Lower lobe of right lung (tissue), 2 donors: ENCODE data around the gene MRGPRG. TPM values are rescaled to one million over a fixed set of nuclear protein-coding genes. Genes with fewer than 3 reads are reported as not detected.

ENCODE experiments used
- ATAC-seq, 2 donors: fragments of 200-7000 bp; cut with Tn5 transposase; one replicate each; pipeline ENCODE4 v1.9.1; 2020 to 2022; ENCODE audit warnings: mild to moderate bottlenecking in 2 of 2, moderate library complexity in 2 of 2
- DNase-seq: peaks from one replicate; pipeline ENCODE4 v3.0.0-alpha.2; 2020
- H3K27ac ChIP-seq: fragments of 200-600 bp; one replicate; pipeline ENCODE4 v1.8.0; 2022
- H3K27me3 ChIP-seq: fragments of 200-600 bp; one replicate; pipeline ENCODE4 v1.8.0; 2022; ENCODE audit warnings: low read depth
- H3K36me3 ChIP-seq: fragments of 200-600 bp; one replicate; pipeline ENCODE4 v1.8.0; 2022; ENCODE audit warnings: mild to moderate bottlenecking
- H3K4me1 ChIP-seq: fragments of 200-600 bp; one replicate; pipeline ENCODE4 v1.8.0; 2022
- H3K4me3 ChIP-seq: fragments of 200-600 bp; one replicate; pipeline ENCODE4 v1.8.0; 2022; ENCODE audit warnings: mild to moderate bottlenecking
- H3K9me3 ChIP-seq: fragments of 200-600 bp; one replicate; pipeline ENCODE4 v1.8.0; 2022
- CTCF ChIP-seq: fragments of 200-600 bp; IDR thresholded peaks from one replicate; pipeline ENCODE4 v1.8.0; 2022; ENCODE audit warnings: antibody characterized with exemption, mild to moderate bottlenecking
- intact Hi-C: fragments of 100-400 bp; cut with DNase I; formaldehyde crosslinking; loops from one replicate; pipeline ENCODE4 v1.11.0; 2022
- total RNA-seq: library from RNA; stranded (reverse); fragmentation: NEBNext Ultra II Directional; extraction: Animal tissue kit (Norgen Biotek cat#: 25700); gene quantifications from one replicate; pipeline ENCODE4 v1.2.1, GENCODE V29; 2021
- donor health status: DM: no; HTN: yes; CAD: no; lungs with severe emphysema.

The MRGPRG gene
- total RNA-seq, 1 donor from 2014 or later: not detected

GRCh38 chr11:3226846-3227567, 8.4 kb upstream of the MRGPRG start:
- no peaks in the 10 kb centered on the region for H3K36me3 ChIP-seq
- TF ChIP-seq CTCF: no peak
- H3K4me1 ChIP-seq: no peaks in the 10 kb centered on the region
- DNase-seq (no peak), ATAC-seq (no peak)
- H3K27ac ChIP-seq: no peak overlapping the region
- no peak overlapping the region for H3K4me3 ChIP-seq
- H3K27me3 ChIP-seq: peaks cover 39% of the 10 kb centered on the region
- intact Hi-C loops: no loop called here
- H3K9me3 ChIP-seq: no peaks in the 10 kb centered on the region

DNA sequence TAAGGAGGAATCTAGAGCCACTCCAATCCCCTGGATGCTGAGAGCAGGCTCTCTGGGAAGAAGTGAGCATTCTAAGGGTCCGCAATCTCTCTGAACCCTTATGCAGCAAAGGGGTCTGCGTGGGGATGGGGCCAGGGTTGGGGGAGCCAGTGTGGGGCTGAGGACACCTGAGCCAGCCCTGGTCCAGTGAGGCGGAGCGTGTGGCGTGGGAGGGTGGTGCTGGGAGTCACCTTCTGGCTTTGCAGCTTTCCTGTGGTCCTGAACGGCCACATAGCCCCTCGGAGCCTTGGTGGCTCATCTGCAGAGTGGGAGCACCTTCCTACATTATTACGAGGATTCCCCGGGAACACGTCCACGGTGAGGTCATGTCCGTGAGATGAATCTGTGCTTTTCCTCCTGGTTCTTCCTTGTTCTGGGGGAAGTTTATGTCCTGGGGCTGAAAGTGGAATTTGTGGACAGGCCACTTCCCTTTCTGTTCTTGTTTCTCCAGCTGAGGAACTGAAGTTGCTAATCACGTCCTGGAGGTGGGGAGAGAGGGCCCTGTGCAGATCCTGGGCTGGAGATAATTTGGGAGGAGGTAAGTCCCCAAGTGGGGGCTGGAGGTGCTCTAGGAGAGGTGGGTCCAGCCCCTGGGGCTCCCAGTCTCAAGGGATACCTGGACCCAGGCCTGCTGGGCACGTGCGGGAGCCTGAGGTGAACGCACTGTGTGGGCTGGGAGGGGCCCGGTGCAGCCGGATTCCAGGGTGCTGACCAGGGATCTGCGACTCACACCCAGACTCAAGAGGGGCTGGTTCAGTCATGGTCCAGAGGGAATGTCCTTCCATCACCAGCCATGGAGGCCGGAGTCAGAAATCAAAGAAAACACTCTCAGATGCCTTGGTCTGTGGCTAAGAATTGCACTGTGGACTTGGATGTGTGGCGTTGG, 7.5 kb upstream of the MRGPRG start:
- ATAC-seq: no peak
- H3K27ac ChIP-seq: no peak overlapping the region
- no peak for TF ChIP-seq CTCF
- peaks cover 3% of the 10 kb centered on the region for H3K4me1 ChIP-seq
- no peak for DNase-seq
- no peaks in the 10 kb centered on the region for H3K9me3 ChIP-seq
- peaks cover 46% of the 10 kb centered on the region for H3K27me3 ChIP-seq
- intact Hi-C loops: no loop called here
- H3K4me3 ChIP-seq: no peak overlapping the region
- H3K36me3 ChIP-seq: no peaks in the 10 kb centered on the region

DNA sequence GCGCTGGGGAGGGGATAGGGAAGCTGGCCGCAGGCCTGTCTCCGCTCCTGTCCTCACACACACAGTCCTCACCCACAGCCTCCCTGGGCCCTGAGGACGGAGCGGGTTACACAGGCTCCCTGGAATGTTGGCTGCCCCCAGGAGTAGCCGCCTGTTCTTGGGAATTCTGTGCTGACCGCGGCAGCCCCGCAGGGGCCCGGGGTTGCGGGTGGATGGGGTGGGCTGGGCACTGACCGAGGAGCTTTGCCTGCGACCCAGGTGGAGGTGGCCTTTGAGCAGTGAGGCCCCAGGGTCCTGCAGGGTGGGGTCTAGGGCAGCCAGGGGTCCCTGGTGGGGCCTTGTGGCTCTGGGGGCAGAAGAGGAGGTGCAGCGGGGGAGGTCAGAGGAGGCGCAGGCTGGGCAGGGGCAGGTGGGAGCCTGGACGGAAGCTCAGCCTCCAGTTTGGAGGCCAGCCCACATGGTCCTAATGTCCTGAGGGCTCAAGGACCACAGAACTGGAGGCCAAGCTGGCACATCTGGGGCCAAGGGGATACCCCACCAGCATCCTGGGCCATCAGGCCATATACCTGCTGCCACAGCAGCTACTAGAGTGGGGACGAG, 6.6 kb upstream of the MRGPRG start:
- Histone ChIP-seq H3K27ac (no peak overlapping the region), H3K4me3 (no peak overlapping the region), H3K27me3 (peaks cover 46% of the 10 kb centered on the region), H3K9me3 (no peaks in the 10 kb centered on the region), H3K4me1 (peaks cover 6% of the 10 kb centered on the region), H3K36me3 (no peaks in the 10 kb centered on the region)
- no peak for DNase-seq
- no peak for TF ChIP-seq CTCF
- intact Hi-C loops: no loop called here
- ATAC-seq: no peak

DNA sequence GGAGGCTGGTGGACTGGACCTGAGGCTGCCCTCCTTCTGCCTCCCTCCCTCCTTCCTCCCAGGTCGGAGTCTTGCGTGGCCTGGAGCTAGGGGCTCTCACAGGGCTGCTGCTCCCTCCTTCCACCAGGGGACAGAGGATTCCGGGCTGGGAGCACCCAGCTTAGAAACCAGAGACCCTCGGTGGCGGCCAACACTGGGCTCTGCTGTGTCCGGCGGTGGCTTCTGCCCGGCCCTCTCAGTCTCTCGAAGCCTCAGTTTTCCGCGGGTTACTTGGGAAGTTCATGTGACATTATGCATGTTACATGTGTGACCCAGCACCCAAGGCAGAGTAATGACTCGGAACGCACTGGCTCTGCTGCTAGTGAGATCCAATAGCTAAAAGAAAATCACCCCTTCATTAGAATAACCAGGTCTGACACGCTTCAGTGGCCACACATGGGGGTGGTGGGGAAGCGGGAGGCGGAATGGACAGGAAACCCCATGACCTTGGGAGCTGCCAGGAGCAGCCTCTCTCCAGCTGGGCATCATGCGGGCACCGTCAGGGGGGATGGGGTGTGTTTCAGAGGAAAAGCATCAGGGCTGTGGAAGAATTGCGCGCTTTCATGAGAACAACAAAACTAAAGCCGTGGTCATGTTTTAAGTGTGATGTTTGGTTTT, 5.9 kb upstream of the MRGPRG start:
- ATAC-seq: no peak
- Histone ChIP-seq H3K36me3 (no peaks in the 10 kb centered on the region), H3K4me1 (peaks cover 6% of the 10 kb centered on the region), H3K27me3 (peaks cover 41% of the 10 kb centered on the region), H3K4me3 (no peak overlapping the region), H3K27ac (no peak overlapping the region), H3K9me3 (no peaks in the 10 kb centered on the region)
- no peak for TF ChIP-seq CTCF
- intact Hi-C loops: no loop called here
- no peak for DNase-seq

DNA sequence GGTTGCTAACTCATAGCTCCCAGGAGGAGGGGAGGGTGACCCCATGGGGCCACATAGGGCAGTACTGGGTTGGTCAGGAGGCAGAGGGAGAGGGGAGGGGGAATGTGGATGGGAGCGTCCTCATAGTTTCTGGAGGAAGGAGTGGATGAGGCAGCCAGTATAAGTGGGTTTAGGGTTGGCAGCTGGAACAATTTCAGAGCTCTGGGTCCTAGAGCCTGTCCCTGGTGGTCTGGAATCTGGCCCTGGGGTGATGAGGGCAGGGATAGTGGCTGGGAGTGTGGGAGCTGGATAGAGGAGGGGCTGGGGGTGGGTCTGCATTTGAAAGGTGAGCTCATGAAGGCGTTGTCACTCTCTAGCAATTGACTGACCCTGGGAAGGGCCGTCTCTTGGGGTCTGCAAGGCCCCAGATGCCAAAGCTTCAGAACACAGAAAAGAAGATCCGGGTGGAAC, 5.3 kb upstream of the MRGPRG start:
- DNase-seq (no peak), ATAC-seq (no peak)
- Histone ChIP-seq H3K9me3 (no peaks in the 10 kb centered on the region), H3K27me3 (peaks cover 42% of the 10 kb centered on the region), H3K27ac (no peak overlapping the region), H3K4me1 (peaks cover 6% of the 10 kb centered on the region), H3K4me3 (no peak overlapping the region), H3K36me3 (no peaks in the 10 kb centered on the region)
- intact Hi-C loops: no loop called here
- TF ChIP-seq CTCF: no peak
